ENCODE measurements around the gene HTT. TPM values are rescaled to one million over a fixed set of nuclear protein-coding genes. Genes with fewer than 3 reads are reported as not detected.

HTT gene
- total and polyA plus RNA-seq, 2 of the 8 experiments (the other 6 are each of a cell fraction or from before 2014, with no cell fraction given), result 24.0 to 71.0 TPM

DNA sequence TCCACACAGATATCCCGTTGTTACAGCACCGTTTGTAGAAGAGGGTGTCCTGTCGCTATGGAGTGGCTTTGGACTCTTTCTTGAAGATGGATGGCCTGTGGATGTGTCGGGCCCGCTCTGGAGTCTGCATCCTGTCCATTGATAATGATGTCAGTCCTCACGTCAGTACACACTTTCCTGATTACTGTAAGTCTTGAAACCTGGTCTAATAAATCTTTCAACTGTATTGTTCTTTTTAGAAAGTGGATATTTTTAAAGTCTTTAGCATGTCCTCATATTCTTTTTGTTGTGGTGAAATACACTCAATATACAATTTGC is 189.4 kb downstream of the HTT start (continued):
- TF ChIP-seq CHD7 (IDR thresholded peaks at IDR 0.05; ENCODE audit: insufficient replicate concordance, low read length) (no peak), JUN (IDR thresholded peaks at IDR 0.05; ENCODE audit: low read depth, low read length) (no peak), KDM5A (IDR thresholded peaks at IDR 0.05; ENCODE audit: low read length) (no peak)
